Thyroid gland (tissue), 4 donors: ENCODE measurements around the gene MAD2L1BP. TPM values are rescaled to one million over a fixed set of nuclear protein-coding genes. Genes with fewer than 3 reads are reported as not detected.

Source experiments
- DNase-seq, 2 donors: peaks; one replicate each; pipeline ENCODE4 v3.0.0-alpha.2; 2019
- H3K27ac ChIP-seq, 3 donors: fragments of 200-600 bp; sonication (generic); 1 replicate in 2 of 3; 2 replicates in 1 of 3; pipeline ENCODE4 v1.5.1; 2016 to 2019; ENCODE audit warnings: mild to moderate bottlenecking in 1 of 3, moderate library complexity in 1 of 3
- H3K27me3 ChIP-seq: fragments of 200-600 bp; sonication (generic); one replicate; pipeline ENCODE4 v1.5.1; 2019
- H3K36me3 ChIP-seq, 2 donors: fragments of 200-600 bp; sonication (generic); one replicate each; pipeline ENCODE4 v1.5.1; 2016 to 2019
- H3K4me1 ChIP-seq, 2 donors: fragments of 200-600 bp; sonication (generic); one replicate each; pipeline ENCODE4 v1.5.1; 2017 to 2019
- H3K4me3 ChIP-seq, 3 donors: fragments of 200-600 bp; sonication (generic); replicated peaks in 1 of 3; 1 replicate in 2 of 3; 2 replicates in 1 of 3; pipeline ENCODE4 v1.5.1; 2016; ENCODE audit warnings: mild to moderate bottlenecking in 1 of 3
- H3K9me3 ChIP-seq: fragments of 200-600 bp; sonication (generic); one replicate; pipeline ENCODE4 v1.5.1; 2017
- CTCF ChIP-seq, 6 experiments: fragments of 200-600 bp in 3 of 6; fragments of 450-650 bp in 3 of 6; sonication (generic) in 3 of 6; IDR thresholded peaks; one replicate each; pipeline ENCODE4 v1.5.1; 2016 to 2019; ENCODE audit warnings: antibody characterized with exemption in 6 of 6, mild to moderate bottlenecking in 2 of 6, inconsistent platforms in 1 of 6, moderate library complexity in 1 of 6
- POLR2A ChIP-seq, 2 donors: fragments of 450-650 bp; IDR thresholded peaks; one replicate each; pipeline ENCODE4 v1.6.1; 2017; ENCODE audit warnings: antibody characterized with exemption in 2 of 2, mild to moderate bottlenecking in 2 of 2, moderate library complexity in 1 of 2
- WGBS, 2 donors: methylation state at CpG; one replicate each; pipeline ENCODE4 v1.1.5; 2017; 5-methylcytosine and 5-hydroxymethylcytosine counted together
- intact Hi-C: fragments of 100-400 bp; cut with DNase I; formaldehyde crosslinking; loops from one replicate; pipeline ENCODE4 v1.15.1; 2023
- total RNA-seq, 4 donors: library from RNA; depleted of rRNA; stranded (reverse); fragments of >200 nt; gene quantifications; one replicate each; pipeline ENCODE4 v1.2.3, GENCODE V29; 2016

MAD2L1BP gene
- total RNA-seq, 4 donors from 2014 or later: 15.9 to 54.8 (median 20.4) TPM

GRCh38 chr6:43673444-43674084 lies 37.9 kb downstream of the MAD2L1BP start:
- no peak for DNase-seq
- Histone ChIP-seq H3K4me3 (no peak overlapping the region), H3K9me3 (no peaks in the 10 kb centered on the region), H3K27me3 (no peaks in the 10 kb centered on the region), H3K4me1 (peaks cover 10 to 17% of the 10 kb centered on the region in 2 donors), H3K36me3 (peaks cover 41 to 60% of the 10 kb centered on the region in 2 donors), H3K27ac (no peak overlapping the region)
- no peak for TF ChIP-seq POLR2A (IDR thresholded peaks at IDR 0.05)
- TF ChIP-seq CTCF (IDR thresholded peaks at IDR 0.05): no peak
- 87 to 94% methylated on average over 10 to 15 of the region's 15 CpGs for WGBS, 2 donors
- intact Hi-C loops: no loop called here

- H3K4me1 ChIP-seq: peaks cover 3 to 9% of the 10 kb centered on the region in 2 donors
- no peaks in the 10 kb centered on the region for H3K9me3 ChIP-seq
- no peaks in the 10 kb centered on the region for H3K27me3 ChIP-seq
- peaks cover 41 to 60% of the 10 kb centered on the region in 2 donors for H3K36me3 ChIP-seq
- no peak overlapping the region for H3K27ac ChIP-seq
- 97 to 98% methylated on average over 2 of the region's 2 CpGs for WGBS, 2 donors
- H3K4me3 ChIP-seq: no peak overlapping the region
- TF ChIP-seq POLR2A (IDR thresholded peaks at IDR 0.05): no peak
- TF ChIP-seq CTCF (IDR thresholded peaks at IDR 0.05): no peak
- intact Hi-C loops: no loop called here
- DNase-seq: no peak
Measured at GRCh38 chr6:43674291-43674690, 38.7 kb downstream of the MAD2L1BP start.

GRCh38 chr6:43674921-43675320 lies 39.3 kb downstream of the MAD2L1BP start:
- Histone ChIP-seq H3K4me1 (peaks cover 0 to 5% of the 10 kb centered on the region in 2 donors), H3K9me3 (no peaks in the 10 kb centered on the region), H3K27me3 (no peaks in the 10 kb centered on the region), H3K27ac (no peak overlapping the region), H3K4me3 (no peak overlapping the region), H3K36me3 (peaks cover 44 to 60% of the 10 kb centered on the region in 2 donors)
- TF ChIP-seq POLR2A (IDR thresholded peaks at IDR 0.05) (no peak), CTCF (IDR thresholded peaks at IDR 0.05) (no peak)
- no peak for DNase-seq
- WGBS, 2 donors: 95% methylated on average over 8 of the region's 8 CpGs
- intact Hi-C loops: no loop called here

- Histone ChIP-seq H3K27me3 (no peaks in the 10 kb centered on the region), H3K4me1 (no peaks in the 10 kb centered on the region), H3K36me3 (peaks cover 53 to 54% of the 10 kb centered on the region in 2 donors), H3K9me3 (no peaks in the 10 kb centered on the region), H3K4me3 (no peak overlapping the region), H3K27ac (no peak overlapping the region)
- TF ChIP-seq POLR2A (IDR thresholded peaks at IDR 0.05) (no peak), CTCF (IDR thresholded peaks at IDR 0.05) (no peak)
- WGBS, 2 donors: 87 to 98% methylated on average over 6 to 7 of the region's 7 CpGs
- no peak for DNase-seq
- intact Hi-C loops: no loop called here
Measured at GRCh38 chr6:43676962-43677606, 41.4 kb downstream of the MAD2L1BP start.

- Histone ChIP-seq H3K36me3 (peaks cover 53 to 54% of the 10 kb centered on the region in 2 donors), H3K4me3 (no peak overlapping the region), H3K27ac (no peak overlapping the region), H3K4me1 (no peaks in the 10 kb centered on the region), H3K27me3 (no peaks in the 10 kb centered on the region), H3K9me3 (no peaks in the 10 kb centered on the region)
- intact Hi-C loops: no loop called here
- 77 to 86% methylated on average over 6 to 7 of the region's 7 CpGs for WGBS, 2 donors
- no peak for DNase-seq
- TF ChIP-seq CTCF (IDR thresholded peaks at IDR 0.05) (no peak), POLR2A (IDR thresholded peaks at IDR 0.05) (no peak)
Measured at GRCh38 chr6:43677759-43678158, 42.1 kb downstream of the MAD2L1BP start.
